ENCODE measurements around the gene JDP2. TPM values are rescaled to one million over a fixed set of nuclear protein-coding genes. Genes with fewer than 3 reads are reported as not detected.

The JDP2 gene
- total RNA-seq, 2 donors from 2014 or later = 15.7 to 23.1 TPM

DNA sequence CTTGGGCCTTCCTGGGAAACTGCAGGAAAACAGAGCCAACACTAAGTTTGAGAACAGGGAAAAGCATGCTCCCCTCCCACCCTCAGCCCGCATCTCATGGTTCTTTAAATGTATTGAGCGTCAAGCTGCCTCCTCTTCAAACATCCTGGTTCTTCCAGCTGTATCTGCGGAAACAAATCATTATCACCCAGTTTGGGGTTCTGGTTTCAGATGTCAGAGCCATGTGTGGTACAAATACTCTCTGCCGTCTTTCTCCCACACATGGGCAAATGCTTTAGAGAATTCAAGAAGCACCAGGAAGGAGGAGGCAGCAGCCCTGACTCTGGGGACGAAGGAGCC is 29.1 kb downstream of the JDP2 start:
- no peaks in the 10 kb centered on the region for H3K9me3 Mint-ChIP-seq
- no peaks in the 10 kb centered on the region for H3K27me3 Mint-ChIP-seq (ENCODE audit: insufficient read depth)
- peak overlapping the region; percentile 57 for H3K27ac ChIP-seq (ENCODE audit: low read depth, low read length)

DNA sequence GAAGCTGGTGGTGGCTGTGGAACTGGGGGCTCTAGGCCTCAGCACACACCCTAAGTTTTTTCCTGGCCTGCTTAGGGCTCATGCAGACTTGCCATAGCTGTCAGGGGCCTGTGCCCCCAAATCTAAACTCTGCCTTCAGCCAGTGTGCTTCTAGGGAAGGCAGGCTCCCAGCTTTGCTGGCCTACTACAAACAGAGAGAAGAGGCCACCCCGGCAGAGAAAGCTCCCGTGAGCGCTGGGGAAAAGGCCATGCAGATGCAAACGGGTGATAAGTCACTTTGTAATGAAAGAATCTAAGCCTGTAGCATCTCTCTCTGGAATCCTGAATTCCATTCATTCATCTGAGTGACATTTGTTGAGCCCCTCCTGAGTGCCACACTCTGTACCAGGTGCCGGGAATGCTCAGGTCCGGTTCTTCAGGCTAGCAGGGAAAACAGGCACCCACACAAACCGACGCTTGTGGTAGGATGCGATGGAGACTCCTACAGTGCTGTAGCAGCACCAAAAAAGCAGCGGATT is 29.9 kb downstream of the JDP2 start:
- Histone ChIP-seq H3K27ac (ENCODE audit: low read depth, low read length) (no peak overlapping the region), H3K4me3 (ENCODE audit: low read length) (no peak overlapping the region), H3K9ac (ENCODE audit: extremely low read depth, low read length, poor library complexity, severe bottlenecking) (no peak overlapping the region), H3K9me3 (ENCODE audit: control insufficient read depth, low read length) (no peaks in the 10 kb centered on the region), H3K4me1 (ENCODE audit: control insufficient read depth, insufficient read depth, low read length) (peaks cover 11% of the 10 kb centered on the region), H3K36me3 (ENCODE audit: control insufficient read depth, insufficient read depth, low read length) (peaks cover 4% of the 10 kb centered on the region), H3K27me3 (ENCODE audit: control insufficient read depth, insufficient read depth, low read length, poor library complexity, severe bottlenecking) (no peaks in the 10 kb centered on the region)
- no peaks in the 10 kb centered on the region for H3K9me3 Mint-ChIP-seq
- TF ChIP-seq CTCF (conservative IDR thresholded peaks at IDR 0.05) = no peak
- H3K27ac Mint-ChIP-seq = peak overlapping the region; percentile 64
- H3K4me3 Mint-ChIP-seq = no peak overlapping the region
- peak; percentile 49 for DNase-seq
- no peaks in the 10 kb centered on the region for H3K27me3 Mint-ChIP-seq (ENCODE audit: insufficient read depth)
- H3K36me3 Mint-ChIP-seq (ENCODE audit: low read depth) = peaks cover 10% of the 10 kb centered on the region
- WGBS, 2 experiments (ENCODE audit: insufficient coverage in 1 of 2, insufficient read length in 1 of 2) = 85 to 88% methylated on average over 10 of the region's 10 CpGs
- H3K4me1 Mint-ChIP-seq = peaks cover 27% of the 10 kb centered on the region

More for the DNA sequence above, 29.1 kb downstream of the JDP2 start:
- WGBS, 2 experiments (ENCODE audit: insufficient coverage in 1 of 2, insufficient read length in 1 of 2) = 90 to 93% methylated on average over 2 to 5 of the region's 5 CpGs
- Histone ChIP-seq H3K9me3 (ENCODE audit: control insufficient read depth, low read length) (no peaks in the 10 kb centered on the region), H3K27me3 (ENCODE audit: control insufficient read depth, insufficient read depth, low read length, poor library complexity, severe bottlenecking) (no peaks in the 10 kb centered on the region), H3K9ac (ENCODE audit: extremely low read depth, low read length, poor library complexity, severe bottlenecking) (no peak overlapping the region), H3K36me3 (ENCODE audit: control insufficient read depth, insufficient read depth, low read length) (no peaks in the 10 kb centered on the region), H3K4me1 (ENCODE audit: control insufficient read depth, insufficient read depth, low read length) (peaks cover 16% of the 10 kb centered on the region), H3K4me3 (ENCODE audit: low read length) (no peak overlapping the region)
- peaks cover 34% of the 10 kb centered on the region for H3K4me1 Mint-ChIP-seq
- no peak for DNase-seq
- no peak overlapping the region for H3K4me3 Mint-ChIP-seq
- H3K36me3 Mint-ChIP-seq (ENCODE audit: low read depth) = peaks cover 10% of the 10 kb centered on the region
- H3K27ac Mint-ChIP-seq = peak overlapping the region; percentile 64
- no peak for TF ChIP-seq CTCF (conservative IDR thresholded peaks at IDR 0.05)

DNA sequence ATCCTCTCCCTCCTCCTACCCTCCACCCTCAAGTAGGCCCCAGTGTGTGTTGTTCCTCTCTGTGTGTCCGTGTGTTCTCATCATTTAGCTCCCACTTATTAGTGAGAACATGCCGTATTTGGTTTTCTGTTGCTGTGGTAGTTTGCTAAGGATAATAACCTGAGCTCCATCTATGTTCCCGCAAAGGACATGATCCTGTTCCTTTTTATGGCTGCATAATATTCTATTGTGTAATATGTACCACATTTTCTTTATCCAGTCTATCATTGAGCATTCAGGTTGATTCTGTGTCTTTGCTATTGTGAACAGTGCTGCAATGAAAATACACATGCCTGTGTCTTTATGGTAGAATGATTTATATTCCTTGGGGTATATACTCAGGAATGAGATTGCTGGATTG is 30.5 kb downstream of the JDP2 start:
- H3K4me1 Mint-ChIP-seq = peaks cover 22% of the 10 kb centered on the region
- no peak for TF ChIP-seq CTCF (conservative IDR thresholded peaks at IDR 0.05)
- H3K27ac Mint-ChIP-seq = peak overlapping the region; percentile 48

More for the DNA sequence above, 30.5 kb downstream of the JDP2 start:
- Histone ChIP-seq H3K9me3 (ENCODE audit: control insufficient read depth, low read length) (no peaks in the 10 kb centered on the region), H3K27me3 (ENCODE audit: control insufficient read depth, insufficient read depth, low read length, poor library complexity, severe bottlenecking) (no peaks in the 10 kb centered on the region), H3K4me3 (ENCODE audit: low read length) (no peak overlapping the region), H3K27ac (ENCODE audit: low read depth, low read length) (no peak overlapping the region), H3K36me3 (ENCODE audit: control insufficient read depth, insufficient read depth, low read length) (peaks cover 10% of the 10 kb centered on the region), H3K4me1 (ENCODE audit: control insufficient read depth, insufficient read depth, low read length) (peaks cover 6% of the 10 kb centered on the region), H3K9ac (ENCODE audit: extremely low read depth, low read length, poor library complexity, severe bottlenecking) (no peak overlapping the region)
- DNase-seq = no peak
- H3K9me3 Mint-ChIP-seq = no peaks in the 10 kb centered on the region
- H3K27me3 Mint-ChIP-seq (ENCODE audit: insufficient read depth) = no peaks in the 10 kb centered on the region
- H3K4me3 Mint-ChIP-seq = no peak overlapping the region
- WGBS, 2 experiments (ENCODE audit: insufficient coverage in 1 of 2, insufficient read length in 1 of 2) = 100% methylated on average over 1 of the region's 3 CpGs; no CpG with 5 or more reads in 1 of the 2 experiments
- H3K36me3 Mint-ChIP-seq (ENCODE audit: low read depth) = peaks cover 10% of the 10 kb centered on the region

Measured in endodermal cell (in vitro differentiated cells).